Measurements from ENCODE around the gene SLC4A1.

Gene SLC4A1

DNA sequence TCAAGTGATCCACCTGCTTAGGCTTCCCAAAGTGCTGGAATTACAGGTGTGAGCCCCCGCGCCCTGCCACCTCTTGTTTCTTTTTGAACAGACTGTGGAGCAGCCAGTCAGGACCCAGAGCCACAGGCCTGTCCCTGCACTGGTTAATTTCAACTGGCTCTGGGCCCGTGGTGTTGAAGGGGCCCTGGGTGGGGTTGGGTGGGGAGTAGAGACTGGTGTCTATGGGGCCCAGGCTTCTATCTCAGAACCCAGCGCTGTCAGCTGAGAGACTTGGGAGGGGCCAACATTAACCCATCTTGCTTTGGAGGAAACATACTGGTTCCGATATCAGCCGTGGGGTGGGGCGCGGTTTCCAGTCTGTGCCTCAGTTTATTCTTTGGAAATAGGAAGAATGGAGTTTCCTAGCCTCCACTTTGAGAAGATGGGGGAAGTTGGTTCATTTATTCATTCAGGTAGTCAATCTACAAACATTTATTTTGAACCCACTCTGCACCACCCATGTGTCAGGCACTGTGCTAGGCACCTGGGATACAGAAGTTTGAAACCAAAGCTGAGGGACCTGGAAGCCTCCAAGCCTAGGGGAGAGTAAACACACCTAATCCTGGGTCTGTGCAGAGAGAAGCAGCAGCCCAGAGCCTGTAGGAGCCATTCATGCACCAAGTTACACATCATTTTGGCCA lies 15.5 kb upstream of the SLC4A1 start:
- DNase-seq = no peak

DNA sequence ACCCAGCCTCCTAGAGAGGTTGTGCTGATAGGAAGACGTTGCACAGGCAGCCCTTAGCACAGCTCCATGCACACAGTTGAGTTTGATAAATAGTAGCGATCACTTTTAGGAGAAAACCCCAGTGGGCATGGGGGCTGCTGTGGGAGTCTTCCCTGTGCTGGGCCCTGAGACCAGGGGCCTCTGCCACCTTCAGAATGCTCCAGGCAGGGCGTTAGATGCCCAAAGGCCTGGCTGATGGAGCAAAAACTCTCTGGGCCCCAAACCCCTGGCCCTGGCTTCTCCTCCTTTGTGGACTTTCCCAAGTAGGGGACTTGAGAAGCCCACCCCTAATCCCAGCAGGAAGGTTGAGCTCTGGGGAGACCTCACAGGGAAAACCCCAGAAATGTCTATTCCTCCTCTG lies 14.3 kb upstream of the SLC4A1 start:
- DNase-seq = no peak

DNA sequence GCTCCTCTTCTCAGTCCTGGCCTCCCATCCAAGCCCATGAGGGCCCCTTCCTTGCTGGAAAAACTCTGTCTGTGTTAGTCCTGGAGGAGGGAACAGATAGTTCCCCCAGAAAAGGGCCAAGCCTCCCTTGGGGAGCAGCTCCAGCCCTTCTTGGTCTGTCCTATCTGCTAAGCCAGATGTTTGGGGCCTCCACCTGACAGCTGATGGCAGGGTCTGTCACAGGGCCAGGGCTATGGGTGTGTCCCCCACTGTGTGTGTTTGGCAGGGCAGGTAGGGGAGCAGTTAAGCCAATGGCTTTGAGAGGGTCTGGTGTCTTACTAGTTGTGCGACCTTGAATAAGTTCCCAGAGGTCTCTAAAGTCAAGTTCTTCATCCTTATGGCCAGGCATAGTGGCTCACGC lies 13.6 kb upstream of the SLC4A1 start:
- DNase-seq = no peak

DNA sequence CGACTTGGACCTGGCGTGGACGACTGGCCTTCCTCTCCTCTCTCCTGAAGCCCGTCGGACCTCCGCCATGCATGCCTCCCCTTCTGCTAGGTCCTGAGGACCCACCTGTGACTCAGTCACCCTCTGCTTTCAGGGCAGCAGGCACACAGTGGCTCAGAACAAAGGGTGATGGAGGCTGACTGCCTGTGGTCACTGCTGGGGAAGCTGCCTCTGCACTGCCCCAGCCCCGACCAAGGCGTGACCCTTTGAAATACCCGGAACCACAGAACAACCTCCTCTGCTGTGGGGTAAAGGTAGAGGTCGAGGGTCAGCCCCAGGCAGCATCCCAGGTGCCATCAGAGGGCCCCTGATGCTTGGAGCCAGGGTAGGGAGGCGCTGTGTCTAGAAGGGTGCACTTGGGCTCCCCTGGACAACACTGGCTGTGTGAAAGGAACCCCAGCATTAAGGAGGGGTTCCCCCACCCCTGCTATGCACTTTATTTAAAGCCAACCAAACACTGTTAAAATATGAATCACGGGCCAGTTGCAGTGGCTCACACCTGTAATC lies 12.5 kb upstream of the SLC4A1 start:
- no peak for DNase-seq

DNA sequence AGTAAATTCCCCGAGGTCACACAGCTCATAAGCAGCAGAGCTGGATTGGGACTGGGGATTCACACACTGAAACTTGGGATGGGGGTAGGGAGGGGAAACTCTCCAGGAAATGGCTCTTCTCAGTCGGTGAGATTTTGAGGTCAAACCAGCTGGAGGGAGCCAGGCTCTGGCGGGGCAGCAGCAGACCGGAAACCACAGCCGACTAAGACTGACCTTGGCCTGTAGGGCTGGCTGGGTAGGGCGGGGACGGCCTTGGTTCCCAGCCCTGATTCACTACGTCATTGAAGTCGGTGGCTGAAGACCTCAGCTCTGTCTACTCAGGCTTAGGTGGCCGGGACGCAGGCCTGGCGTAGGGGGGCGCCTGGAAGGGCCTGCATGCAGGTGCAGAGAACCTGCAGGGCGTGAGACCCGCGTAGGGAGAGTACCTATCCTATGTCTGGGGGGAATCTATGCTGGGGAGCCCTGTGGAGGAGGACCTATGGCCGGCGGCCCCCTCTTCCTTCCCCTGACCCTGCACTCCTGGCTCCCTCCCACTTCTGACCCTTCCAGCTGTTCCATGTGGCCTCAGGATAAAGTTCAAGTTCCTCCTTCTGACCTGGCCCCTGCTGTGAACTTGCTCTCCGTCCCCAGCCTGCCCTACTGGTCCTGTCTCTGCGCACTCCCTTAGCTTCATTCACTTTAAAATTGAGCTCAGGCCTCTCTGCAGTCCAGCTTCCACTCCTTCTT lies 11.9 kb upstream of the SLC4A1 start:
- no peak for DNase-seq

DNA sequence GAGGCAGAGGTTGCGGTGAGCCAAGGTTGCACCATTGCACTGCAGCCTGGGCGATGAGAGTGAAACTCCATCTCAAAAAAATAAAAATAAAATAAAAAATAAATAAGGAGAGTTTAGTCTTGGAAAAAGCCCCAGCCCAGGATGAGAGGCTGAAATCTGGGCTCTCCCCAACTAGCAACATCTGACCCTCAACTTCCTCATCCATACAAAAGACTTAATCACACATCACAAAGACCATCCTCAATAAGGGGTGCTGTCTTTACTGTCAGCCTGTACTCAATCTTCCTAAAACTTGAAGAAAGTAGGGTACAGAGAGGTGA lies 11.4 kb upstream of the SLC4A1 start:
- no peak for DNase-seq

DNA sequence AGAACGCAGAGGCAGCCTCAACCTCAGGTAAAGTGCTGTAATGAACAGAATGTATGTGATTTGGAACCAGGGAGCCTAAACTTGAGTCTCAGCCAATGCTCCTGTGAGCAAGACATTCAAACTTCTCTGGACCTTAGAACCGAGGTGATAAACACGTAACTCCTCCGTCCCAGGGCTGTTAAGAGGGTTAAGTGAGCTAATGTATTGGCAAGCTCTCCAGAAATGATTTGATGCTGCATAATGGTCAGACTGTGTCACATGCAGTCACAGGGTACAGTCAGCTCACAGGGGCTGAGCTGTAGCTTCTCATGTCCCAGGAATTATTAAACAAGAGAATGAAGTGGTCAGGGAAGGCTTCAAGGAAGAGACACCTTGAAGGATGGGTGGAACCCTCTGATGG lies 10.0 kb upstream of the SLC4A1 start:
- no peak for DNase-seq

DNA sequence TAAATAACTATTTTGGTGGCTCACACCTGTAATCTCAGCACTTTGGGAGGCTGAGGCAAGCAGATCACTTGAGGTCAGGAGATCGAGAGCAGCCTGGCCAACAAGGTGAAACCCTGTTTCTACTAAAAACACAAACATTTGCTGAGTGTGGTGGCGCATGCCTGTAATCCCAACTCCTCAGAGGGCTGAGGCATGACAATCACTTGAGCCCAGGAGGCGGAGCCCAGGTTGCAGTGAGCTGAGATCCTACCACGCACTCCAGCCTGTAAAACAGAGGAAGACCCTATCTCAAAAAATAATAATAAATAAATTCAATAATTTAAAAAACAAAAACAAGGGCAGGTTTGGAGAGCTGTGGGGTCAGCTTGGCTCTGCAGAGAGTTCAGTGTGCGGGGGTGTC lies 5.7 kb upstream of the SLC4A1 start:
- DNase-seq = no peak

DNA sequence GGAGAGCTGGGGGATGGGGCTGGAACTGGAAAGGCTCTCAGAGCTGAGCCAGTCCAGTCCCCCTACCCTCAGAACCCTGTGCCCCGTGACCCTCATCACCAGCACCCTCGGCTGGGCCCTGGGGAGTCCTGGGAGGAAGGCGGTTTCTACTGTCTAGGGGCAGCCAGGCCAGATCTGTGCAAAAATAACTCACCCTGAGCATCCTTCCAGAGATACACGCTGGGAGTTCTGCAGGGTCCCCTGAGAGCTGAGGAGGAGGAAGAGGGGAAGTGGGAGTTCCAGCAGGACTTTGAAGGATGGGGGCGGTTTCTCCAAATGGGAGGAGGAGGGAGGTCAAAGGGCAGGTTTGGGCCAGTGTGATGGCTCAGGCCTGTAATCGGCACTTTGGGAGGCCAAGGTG lies 5.0 kb upstream of the SLC4A1 start:
- no peak for DNase-seq

DNA sequence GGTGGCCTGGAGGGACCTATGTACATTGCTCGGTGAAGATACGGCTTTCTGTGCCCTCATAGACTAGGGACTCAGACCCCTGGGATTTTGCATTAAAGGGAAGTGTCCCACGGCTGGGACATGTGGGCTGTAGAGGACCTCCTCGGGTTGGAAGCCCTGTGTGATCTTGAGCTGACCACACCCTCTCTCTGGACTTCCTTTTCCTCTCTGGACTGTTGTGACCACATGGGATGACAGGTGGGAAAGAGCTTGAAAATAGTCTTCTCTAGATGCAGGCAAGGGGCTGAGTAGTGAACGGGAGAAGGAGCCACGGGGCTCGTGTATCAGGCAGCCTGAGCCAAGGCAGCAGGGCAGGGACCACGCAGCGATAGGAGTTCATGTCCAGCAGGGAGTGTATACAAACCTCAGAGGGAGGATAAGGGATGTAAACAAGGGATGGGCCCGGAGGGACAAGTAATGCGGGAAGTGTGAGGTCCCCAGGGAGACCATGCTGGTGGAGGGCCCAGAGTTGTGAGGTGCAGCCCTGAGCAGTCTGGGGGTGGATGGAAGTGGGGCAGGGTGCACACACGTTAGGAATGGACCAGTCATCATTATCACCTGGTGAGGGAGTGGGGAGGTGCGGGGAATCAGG lies 4.5 kb upstream of the SLC4A1 start:
- no peak for DNase-seq

DNA sequence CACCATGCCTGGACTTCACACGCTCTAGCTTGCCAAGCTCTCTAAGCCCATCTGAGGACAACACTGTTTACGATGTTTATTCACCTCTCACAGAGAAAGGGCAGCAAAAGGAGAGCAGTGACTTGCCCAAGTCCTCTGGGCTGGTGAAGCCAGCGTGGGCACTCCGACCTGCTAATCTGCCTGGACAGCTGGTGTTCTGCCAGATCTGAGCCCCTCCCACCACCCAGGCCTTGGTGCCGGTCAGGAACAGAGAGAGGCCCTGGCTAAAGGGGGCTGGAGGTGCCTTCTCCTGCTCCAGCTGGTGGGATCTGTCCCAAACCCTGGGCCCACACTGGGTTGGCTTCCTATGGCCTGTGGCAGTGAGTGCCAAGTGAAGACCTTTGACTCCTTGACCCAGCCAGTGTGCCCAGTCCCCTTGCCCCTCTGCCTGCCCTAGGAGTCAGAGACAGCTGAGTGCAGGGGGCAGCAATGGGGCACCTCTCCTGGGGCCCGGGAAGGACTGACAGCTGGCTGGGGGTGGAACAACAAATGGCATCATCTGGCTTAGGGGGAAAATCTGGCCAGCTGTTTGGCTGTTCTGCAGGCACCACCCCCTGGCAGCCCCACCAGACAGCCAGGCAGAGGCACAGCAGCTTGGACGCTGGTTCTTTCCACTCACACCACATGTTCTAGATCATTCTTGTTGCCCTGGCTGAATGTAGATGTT lies 1.8 kb upstream of the SLC4A1 start:
- DNase-seq = no peak

DNA sequence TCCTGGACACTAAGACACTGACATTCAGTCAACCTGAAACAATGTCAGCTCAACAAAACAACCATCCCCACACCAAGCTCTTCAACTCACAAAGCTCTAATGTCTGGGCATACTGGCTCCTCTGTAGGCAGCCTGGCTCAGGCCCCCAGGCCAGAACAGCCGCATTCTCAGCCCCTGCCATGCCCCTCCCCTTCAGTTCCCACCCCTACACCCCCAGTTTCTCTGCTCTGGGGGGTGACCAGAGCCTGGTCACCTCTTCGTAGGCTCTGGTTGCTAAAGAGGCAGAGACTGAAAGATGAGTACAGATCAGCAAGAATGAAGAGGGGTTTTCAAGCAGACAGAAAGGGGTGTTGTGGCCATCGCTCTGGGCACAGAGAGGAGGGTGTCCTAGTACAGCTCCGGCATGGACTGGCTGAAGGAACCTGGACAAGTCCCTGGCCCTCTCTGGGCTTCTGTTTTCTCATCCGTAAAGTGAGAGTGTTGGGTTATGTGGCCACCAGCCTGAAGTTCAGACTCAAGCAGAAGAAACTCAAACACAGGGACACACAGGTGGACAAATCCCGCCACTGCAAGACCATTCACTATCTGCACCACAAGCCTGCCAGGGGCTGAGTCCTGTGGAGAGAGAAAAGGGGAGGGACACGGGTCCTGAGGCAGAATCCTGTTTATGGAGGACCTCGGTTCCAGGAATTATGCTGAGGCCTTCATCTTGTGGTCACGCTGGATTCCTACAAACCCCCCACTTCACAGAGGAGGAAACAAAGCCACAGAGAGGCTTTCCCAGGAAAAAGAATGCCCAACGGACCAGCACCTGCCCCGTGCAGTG lies 987 bp upstream of the SLC4A1 start:
- DNase-seq = no peak

DNA sequence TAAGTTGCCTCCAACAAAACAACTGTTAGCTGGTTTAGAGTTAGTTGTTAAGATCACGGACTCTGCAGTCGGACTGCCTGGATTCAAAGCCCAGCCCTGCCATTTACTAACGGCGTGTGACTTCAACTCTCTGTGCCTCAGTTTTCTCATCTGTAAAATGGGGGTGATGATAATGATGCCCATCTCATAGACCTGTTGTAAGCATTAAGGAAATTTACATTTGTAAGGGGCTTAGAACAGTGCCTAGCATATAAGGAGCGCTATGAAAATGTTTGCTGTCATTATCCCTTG lies 825 bp downstream of the SLC4A1 start:
- no peak for DNase-seq

DNA sequence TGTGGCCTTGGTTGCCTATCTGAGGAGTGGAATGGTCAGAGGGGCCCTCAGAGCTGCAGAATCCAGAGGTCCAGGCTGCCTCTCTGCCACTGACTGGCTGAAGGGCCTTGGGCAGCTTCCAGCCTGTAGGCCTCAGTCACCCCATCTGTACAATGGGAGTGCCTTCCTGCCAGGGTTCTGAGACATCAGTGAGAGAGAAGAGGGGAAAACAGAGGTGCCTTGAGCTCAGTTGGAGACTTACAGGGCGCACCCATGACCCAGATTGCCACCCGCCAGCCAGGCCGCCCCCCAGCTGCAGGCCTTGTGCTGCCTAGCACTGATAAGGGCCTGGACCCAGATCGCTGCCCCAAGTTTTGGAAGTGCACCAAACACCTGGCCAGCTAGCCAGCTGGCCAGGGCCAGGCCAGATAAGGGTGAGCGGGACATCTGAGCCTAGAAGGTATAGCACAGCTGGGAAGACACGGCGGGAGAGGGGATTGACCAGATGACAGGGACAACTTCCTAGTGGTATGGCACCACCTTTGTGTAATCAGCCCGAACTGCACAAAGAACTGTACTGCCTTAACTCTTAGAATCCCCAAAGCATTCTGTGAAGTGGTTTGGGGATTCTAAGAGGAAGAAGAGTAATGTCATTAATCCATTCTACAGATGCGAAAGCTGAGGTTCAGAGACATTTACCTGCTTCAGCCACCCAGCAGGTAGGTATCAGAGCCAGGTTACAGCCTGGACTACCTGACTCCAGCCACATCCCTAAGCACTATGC lies 1.4 kb downstream of the SLC4A1 start:
- DNase-seq = no peak

DNA sequence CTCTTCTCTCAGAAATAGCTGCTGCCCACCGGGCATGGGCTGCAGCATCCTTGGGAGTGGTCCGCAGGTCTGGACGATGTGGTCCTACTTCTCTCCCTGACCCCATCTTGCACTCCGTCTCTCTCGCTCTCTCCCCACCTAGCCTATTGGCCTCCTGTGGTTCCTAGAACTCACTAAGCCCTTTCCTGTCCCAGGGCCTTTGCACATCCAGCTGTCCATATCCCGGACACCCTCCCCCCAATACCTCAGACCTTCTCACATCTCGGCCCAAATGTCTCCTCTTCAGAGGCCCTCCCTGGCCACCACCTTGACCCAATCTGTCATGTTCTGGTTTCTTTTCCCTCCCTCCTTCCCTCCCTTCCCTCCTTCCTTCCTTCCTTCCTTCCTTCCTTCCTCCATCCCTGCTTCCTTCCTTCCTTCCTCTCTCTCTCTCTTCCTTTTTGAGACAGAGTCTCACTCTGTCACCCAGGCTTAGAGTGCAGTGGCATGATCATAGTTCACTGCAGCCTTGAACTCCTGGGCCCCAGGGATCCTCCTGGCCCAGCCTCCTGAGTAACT lies 4.5 kb downstream of the SLC4A1 start:
- DNase-seq = no peak

DNA sequence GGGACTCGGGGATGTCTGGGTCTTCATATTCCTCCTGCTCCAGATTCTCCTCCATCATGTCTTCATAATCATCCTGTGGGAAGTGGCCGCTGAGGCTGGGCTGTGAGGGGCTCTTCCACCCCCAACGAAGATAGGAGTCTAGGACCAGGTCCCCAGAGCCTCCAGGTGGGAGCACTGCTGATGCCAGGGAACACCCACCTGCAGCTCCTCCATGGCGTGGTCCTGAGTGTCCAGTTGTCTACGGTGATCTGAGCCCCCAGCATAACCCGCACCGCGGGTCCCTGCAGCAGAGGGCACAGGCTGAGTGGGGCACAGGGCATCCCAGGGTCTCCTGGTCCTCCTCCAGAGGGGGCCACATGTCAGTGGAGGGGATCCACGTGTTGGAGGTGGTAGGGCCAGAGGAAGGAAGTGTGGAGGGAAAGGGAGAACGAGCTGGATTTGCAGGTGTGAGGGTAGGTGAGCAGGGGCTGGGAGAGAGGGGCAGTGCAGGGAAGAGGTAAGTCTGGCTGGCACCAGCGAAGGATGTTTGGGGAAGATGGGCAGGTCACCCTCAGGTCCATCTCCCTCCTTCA lies 5.2 kb downstream of the SLC4A1 start:
- DNase-seq = no peak

DNA sequence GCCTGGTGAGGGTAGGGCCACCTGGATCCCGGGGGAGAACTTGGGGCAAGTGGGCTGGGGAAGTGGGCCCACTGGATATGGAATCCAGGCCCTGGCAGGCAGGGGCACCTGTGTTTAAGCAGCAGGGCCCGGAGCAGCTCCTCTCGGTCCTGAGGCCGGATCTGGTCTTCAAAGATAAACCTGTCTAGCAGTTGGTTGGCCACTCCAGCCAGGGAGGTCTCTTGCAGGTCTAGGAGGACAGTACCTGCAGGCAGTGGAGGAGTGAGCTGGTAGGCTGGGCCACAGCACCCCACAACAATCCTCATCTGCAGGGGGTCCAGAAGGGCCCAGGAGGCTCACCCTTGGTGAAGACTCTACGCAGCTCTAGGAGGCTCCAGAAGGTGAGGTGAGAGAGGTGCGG lies 7.6 kb downstream of the SLC4A1 start:
- no peak for DNase-seq

DNA sequence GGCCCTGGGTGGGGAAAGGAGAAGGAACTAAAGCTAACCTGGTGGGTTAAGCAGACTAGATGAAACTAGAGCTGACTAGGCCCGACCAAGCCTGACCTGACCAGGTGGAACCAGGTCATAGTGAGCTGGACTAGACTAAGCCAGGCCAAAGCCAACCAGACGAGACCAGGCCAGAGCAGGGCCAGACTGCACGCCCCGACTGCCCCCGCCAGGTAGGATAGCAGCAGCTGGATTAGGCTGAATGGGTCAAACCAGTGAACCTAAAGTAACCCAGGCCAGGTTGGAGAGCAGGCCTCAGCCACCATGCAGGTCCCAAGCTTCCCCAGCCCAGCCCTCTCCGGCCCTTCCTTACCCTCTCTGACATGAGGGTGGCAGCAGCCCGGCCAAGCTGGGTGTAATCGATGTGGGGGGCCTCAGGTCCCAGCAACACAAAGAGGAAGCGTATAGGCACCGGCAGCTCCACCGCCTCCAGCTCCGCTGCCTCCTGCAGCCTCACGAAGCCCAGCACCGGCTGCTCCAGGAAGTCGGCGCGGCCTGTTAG lies 9.1 kb downstream of the SLC4A1 start:
- no peak for DNase-seq

DNA sequence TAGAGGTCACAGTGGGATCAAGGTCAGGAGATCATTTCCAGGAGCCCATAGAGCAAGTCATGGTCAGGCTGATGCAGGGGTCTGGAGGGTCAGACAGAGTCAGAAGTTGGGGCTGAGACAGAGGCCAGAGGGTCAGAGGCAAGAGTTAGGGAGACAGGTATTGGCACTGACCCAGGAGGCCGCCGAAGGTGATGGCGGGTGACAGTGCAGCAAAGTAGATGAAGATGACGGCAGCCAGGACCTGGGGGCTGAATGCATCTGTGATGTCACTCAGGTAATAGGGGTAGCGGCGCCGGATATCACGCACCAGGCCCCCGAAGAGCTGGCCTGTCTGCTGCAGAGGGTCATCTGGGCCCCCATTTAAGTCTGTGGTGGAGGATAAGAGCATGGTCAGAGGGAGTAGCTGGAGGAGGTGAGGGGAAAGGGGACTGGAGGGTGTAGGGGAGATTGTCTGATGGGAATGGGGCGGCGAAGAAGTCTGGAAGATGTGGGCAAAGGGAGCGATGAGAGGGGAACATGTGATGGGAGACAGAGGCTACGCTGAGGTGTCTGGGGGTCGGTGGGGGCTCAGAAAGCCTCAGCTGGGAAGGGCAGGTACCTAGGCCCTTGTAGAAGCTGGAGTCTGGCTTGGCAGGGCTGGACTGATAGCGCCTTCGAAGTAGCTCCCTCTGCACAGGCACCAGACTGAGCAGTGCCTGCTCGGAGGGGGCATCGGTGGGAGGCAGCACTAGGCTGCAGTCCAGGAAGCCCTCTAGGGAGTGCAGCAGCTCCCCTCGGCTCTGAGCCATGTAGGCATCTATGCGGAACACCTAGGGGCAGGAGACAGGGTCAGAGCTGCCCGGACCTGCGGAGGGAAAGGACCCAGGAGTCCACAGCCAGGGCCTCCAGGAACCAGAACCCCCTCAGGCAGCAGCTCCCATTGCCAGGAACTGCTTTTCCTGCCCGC lies 9.8 kb downstream of the SLC4A1 start:
- DNase-seq = no peak

DNA sequence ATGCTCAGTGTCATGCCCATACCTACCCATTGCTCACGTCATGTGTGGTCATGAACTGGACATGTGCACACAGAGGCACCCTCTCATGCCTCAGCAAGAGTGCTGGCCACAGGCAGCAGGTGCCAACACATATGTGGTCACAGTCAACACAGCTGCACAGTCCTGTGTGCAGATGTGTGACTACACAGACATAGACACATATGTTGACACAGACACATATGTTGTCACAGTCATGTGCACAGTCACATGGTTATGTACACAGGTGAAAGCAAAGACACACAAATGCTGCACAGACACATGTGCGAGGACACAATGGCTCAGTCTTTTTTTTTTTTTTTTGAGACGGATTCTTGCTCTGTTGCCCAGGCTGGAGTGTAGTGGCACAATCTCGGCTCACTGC lies 11.3 kb downstream of the SLC4A1 start:
- no peak for DNase-seq

All from activated T-cell treated with anti-CD3 and anti-CD28 coated beads, Interleukin-2, amount 50 U/mL, for 1 hour (primary cell).